Neural progenitor cell (in vitro differentiated cells): ENCODE data around the gene PCBP1.

Experiments used
- EZH2 ChIP-seq: fragments of 200-600 bp; sonication (generic); IDR thresholded peaks from 2 replicates; pipeline ENCODE4 v1.6.1; 2017; ENCODE audit warnings: antibody characterized with exemption, mild to moderate bottlenecking, moderate library complexity
- TF ChIP-seq, protein P1 (sequence below): fragments of 200-600 bp; sonication (generic); IDR thresholded peaks from 2 replicates; pipeline ENCODE4 v1.5.1; 2017; ENCODE audit warnings: antibody characterized with exemption, mild to moderate bottlenecking

DNA sequence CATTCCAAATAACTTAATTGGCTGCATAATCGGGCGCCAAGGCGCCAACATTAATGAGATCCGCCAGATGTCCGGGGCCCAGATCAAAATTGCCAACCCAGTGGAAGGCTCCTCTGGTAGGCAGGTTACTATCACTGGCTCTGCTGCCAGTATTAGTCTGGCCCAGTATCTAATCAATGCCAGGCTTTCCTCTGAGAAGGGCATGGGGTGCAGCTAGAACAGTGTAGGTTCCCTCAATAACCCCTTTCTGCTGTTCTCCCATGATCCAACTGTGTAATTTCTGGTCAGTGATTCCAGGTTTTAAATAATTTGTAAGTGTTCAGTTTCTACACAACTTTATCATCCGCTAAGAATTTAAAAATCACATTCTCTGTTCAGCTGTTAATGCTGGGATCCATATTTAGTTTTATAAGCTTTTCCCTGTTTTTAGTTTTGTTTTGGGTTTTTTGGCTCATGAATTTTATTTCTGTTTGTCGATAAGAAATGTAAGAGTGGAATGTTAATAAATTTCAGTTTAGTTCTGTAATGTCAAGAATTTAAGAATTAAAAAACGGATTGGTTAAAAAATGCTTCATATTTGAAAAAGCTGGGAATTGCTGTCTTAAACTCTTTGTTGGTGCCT is 1.4 kb downstream of the PCBP1 start:
- TF ChIP-seq, protein P1, sequence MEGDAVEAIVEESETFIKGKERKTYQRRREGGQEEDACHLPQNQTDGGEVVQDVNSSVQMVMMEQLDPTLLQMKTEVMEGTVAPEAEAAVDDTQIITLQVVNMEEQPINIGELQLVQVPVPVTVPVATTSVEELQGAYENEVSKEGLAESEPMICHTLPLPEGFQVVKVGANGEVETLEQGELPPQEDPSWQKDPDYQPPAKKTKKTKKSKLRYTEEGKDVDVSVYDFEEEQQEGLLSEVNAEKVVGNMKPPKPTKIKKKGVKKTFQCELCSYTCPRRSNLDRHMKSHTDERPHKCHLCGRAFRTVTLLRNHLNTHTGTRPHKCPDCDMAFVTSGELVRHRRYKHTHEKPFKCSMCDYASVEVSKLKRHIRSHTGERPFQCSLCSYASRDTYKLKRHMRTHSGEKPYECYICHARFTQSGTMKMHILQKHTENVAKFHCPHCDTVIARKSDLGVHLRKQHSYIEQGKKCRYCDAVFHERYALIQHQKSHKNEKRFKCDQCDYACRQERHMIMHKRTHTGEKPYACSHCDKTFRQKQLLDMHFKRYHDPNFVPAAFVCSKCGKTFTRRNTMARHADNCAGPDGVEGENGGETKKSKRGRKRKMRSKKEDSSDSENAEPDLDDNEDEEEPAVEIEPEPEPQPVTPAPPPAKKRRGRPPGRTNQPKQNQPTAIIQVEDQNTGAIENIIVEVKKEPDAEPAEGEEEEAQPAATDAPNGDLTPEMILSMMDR = no peak
- TF ChIP-seq EZH2 = no peak
